ENCODE results near the gene SLC41A3. TPM values are rescaled to one million over a fixed set of nuclear protein-coding genes. Genes with fewer than 3 reads are reported as not detected.

Gene SLC41A3
- total RNA-seq, 1 donor from 2014 or later: 62.9 TPM

DNA sequence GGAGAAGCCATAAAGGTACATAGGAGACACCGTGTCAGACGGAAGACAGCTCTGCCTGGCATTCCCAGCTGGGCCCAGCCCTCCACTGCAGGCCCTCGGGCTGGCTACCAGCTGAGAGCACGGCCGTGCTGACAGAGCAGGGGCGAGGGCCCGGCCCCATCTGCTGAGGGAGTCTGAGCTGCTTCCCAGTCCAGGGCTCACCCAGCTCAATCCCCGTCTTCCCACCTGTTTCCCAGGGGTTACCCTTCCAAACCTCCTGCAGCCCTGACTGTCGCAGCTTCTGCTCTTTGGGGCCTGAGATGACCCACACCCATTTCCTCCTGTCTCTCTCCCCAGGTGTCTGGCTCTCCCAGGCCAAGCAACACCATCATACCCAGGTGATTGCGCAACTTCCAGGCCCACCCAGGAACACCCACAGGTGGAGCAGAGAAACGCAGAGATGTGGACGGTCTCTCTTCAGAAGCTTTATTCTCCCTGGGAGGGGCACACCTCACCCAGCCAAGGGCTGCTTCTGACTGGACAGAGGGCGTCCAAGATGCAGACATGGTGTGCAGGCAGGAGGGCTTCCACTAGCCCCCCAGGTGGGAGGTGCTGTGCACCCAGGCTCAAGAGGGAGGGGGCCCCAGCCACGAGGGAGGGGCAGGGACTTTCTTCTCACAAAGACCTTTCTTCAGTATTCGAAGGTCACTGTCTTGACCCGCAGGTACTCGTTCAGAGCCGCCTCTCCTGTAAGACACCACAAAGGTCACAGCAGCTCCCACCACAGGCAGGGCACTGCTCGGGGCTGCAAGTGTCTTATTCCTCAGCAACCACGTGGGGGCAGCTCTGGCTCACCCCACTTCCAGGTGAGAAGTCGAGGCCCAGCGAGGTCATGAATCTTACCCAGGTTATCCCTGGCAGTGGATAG, 19.4 kb upstream of the SLC41A3 start:
- DNase-seq (ENCODE audit: extremely low spot score in 2 of 2): peak; percentile 74 to 95
- TF ChIP-seq, protein P1, sequence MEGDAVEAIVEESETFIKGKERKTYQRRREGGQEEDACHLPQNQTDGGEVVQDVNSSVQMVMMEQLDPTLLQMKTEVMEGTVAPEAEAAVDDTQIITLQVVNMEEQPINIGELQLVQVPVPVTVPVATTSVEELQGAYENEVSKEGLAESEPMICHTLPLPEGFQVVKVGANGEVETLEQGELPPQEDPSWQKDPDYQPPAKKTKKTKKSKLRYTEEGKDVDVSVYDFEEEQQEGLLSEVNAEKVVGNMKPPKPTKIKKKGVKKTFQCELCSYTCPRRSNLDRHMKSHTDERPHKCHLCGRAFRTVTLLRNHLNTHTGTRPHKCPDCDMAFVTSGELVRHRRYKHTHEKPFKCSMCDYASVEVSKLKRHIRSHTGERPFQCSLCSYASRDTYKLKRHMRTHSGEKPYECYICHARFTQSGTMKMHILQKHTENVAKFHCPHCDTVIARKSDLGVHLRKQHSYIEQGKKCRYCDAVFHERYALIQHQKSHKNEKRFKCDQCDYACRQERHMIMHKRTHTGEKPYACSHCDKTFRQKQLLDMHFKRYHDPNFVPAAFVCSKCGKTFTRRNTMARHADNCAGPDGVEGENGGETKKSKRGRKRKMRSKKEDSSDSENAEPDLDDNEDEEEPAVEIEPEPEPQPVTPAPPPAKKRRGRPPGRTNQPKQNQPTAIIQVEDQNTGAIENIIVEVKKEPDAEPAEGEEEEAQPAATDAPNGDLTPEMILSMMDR (IDR thresholded peaks at IDR 0.05): no peak
- TF ChIP-seq POLR2AphosphoS5 (IDR thresholded peaks at IDR 0.05; ENCODE audit: insufficient read depth in 1 of 2, low read depth in 1 of 2) (no peak), POLR2A (IDR thresholded peaks at IDR 0.05) (no peak)
- intact Hi-C loops (cut with DNase I): no loop called here
- no peaks in the 10 kb centered on the region for H3K9me3 ChIP-seq
- H3K4me1 ChIP-seq: peaks cover 17% of the 10 kb centered on the region
- H3K27ac ChIP-seq: no peak overlapping the region
- H3K27me3 ChIP-seq: no peaks in the 10 kb centered on the region
- no peaks in the 10 kb centered on the region for H3K36me3 ChIP-seq
- H3K4me3 ChIP-seq: no peak overlapping the region

GRCh38 chr3:126102530-126102951, 18.6 kb upstream of the SLC41A3 start:
- no peaks in the 10 kb centered on the region for H3K36me3 ChIP-seq
- intact Hi-C loops (cut with DNase I): no loop called here
- peak; percentile 85 to 95 for DNase-seq (ENCODE audit: extremely low spot score in 2 of 2)
- H3K4me3 ChIP-seq: no peak overlapping the region
- peak in 1 of 2 donors; percentile 24 for TF ChIP-seq POLR2AphosphoS5 (IDR thresholded peaks at IDR 0.05; ENCODE audit: insufficient read depth in 1 of 2, low read depth in 1 of 2)
- TF ChIP-seq, protein P1 (IDR thresholded peaks at IDR 0.05): no peak
- H3K27ac ChIP-seq: peak overlapping the region; percentile 12
- H3K9me3 ChIP-seq: no peaks in the 10 kb centered on the region
- peaks cover 17% of the 10 kb centered on the region for H3K4me1 ChIP-seq
- no peaks in the 10 kb centered on the region for H3K27me3 ChIP-seq

DNA sequence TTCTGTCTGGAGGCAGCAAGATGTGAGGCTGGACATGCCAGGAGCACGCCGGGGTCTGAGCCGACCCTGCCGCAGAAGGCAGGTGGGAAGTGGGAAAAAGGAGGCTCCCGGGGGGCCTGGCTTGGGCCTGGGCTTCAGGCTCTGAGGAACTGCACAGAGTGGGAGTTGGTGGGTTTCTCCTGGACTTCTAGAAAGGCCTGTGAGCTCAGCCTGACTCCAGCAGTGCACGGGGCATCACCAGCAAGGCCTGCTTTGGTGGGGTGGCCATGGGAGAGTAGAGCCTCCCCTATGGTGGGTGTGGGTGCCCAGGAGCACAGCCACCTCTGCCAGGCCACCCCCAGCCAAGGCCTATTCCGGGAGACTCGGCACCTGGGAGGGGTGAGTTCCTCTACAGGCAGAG, 18.1 kb upstream of the SLC41A3 start:
- Histone ChIP-seq H3K36me3 (no peaks in the 10 kb centered on the region), H3K9me3 (no peaks in the 10 kb centered on the region), H3K4me1 (peaks cover 17% of the 10 kb centered on the region), H3K27me3 (no peaks in the 10 kb centered on the region), H3K4me3 (no peak overlapping the region), H3K27ac (peak overlapping the region; percentile 12)
- intact Hi-C loops (cut with DNase I): no loop called here
- DNase-seq (ENCODE audit: extremely low spot score in 2 of 2): peak in 1 of 2 donors; percentile 64
- no peak for TF ChIP-seq POLR2A (IDR thresholded peaks at IDR 0.05)
- TF ChIP-seq, protein P1 (IDR thresholded peaks at IDR 0.05): no peak
- no peak for TF ChIP-seq POLR2AphosphoS5 (IDR thresholded peaks at IDR 0.05; ENCODE audit: insufficient read depth in 1 of 2, low read depth in 1 of 2)

GRCh38 chr3:126101521-126101982, 17.6 kb upstream of the SLC41A3 start:
- peaks cover 17% of the 10 kb centered on the region for H3K4me1 ChIP-seq
- no peak overlapping the region for H3K4me3 ChIP-seq
- H3K9me3 ChIP-seq: peaks cover 2% of the 10 kb centered on the region
- intact Hi-C loops (cut with DNase I): no loop called here
- H3K36me3 ChIP-seq: no peaks in the 10 kb centered on the region
- peak overlapping the region; percentile 12 for H3K27ac ChIP-seq
- no peak for TF ChIP-seq POLR2A (IDR thresholded peaks at IDR 0.05)
- TF ChIP-seq, protein P1 (IDR thresholded peaks at IDR 0.05): no peak
- TF ChIP-seq POLR2AphosphoS5 (IDR thresholded peaks at IDR 0.05; ENCODE audit: insufficient read depth in 1 of 2, low read depth in 1 of 2): no peak
- peak in 1 of 2 donors; percentile 80 for DNase-seq (ENCODE audit: extremely low spot score in 2 of 2)
- H3K27me3 ChIP-seq: no peaks in the 10 kb centered on the region
